Suprapubic skin (tissue), 3 donors: Measurements from ENCODE around the gene SKI.

Source experiments
- POLR2A ChIP-seq, 2 donors: fragments of 450-650 bp; IDR thresholded peaks; one replicate each; pipeline ENCODE4 v1.6.1; 2017; ENCODE audit warnings: antibody characterized with exemption in 2 of 2, mild to moderate bottlenecking in 2 of 2, moderate library complexity in 2 of 2
- TF ChIP-seq, protein P1 (sequence below), 2 donors: fragments of 200-600 bp in 1 of 2; fragments of 450-650 bp in 1 of 2; sonication (generic) in 1 of 2; IDR thresholded peaks; one replicate each; pipeline ENCODE4 v1.5.1; 2016 to 2019; ENCODE audit warnings: antibody characterized with exemption in 2 of 2, mild to moderate bottlenecking in 1 of 2, moderate library complexity in 1 of 2

DNA sequence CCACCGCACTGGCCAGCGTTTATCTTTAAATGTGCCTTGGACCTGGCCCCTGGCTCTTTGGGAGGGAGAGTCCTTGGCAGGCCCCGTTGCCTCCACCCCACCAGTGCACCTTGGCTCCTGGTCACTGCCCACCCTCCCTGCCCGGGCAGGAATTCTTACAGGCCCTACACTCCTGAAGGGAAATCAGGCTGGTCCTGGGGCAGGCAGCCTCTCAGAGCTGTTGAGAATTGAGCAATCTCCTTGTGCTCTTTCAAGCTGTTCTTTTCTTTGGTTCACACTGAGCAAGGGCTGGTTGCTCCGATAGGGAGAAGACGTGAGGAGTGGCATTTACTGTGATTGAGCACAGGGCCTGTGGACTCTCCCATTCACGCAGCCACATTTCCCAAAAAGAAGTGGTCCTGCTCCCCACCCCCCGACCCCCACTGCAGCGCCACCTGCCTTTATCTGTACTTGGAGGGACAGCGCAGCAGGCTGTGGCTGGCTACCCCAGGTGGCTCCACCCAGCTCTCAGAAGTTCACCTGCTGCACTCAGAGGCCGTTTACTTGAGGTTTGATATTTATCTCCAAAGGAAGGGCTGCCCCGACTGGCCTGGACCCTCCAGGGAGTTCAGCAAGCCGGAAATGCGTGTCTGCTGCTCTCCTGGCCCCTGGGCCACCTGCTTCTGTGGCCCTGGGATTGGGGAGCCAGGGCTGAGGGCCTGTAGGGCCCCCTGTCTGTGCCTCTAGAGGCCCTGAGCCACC, 47.8 kb downstream of the SKI start:
- TF ChIP-seq, protein P1, sequence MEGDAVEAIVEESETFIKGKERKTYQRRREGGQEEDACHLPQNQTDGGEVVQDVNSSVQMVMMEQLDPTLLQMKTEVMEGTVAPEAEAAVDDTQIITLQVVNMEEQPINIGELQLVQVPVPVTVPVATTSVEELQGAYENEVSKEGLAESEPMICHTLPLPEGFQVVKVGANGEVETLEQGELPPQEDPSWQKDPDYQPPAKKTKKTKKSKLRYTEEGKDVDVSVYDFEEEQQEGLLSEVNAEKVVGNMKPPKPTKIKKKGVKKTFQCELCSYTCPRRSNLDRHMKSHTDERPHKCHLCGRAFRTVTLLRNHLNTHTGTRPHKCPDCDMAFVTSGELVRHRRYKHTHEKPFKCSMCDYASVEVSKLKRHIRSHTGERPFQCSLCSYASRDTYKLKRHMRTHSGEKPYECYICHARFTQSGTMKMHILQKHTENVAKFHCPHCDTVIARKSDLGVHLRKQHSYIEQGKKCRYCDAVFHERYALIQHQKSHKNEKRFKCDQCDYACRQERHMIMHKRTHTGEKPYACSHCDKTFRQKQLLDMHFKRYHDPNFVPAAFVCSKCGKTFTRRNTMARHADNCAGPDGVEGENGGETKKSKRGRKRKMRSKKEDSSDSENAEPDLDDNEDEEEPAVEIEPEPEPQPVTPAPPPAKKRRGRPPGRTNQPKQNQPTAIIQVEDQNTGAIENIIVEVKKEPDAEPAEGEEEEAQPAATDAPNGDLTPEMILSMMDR (IDR thresholded peaks at IDR 0.05): no peak
- TF ChIP-seq POLR2A (IDR thresholded peaks at IDR 0.05): no peak
